HepG2 (cell line): ENCODE results near the gene WIPF3.

Experiments used
- CBX5 ChIP-seq: sonication (generic); formaldehyde crosslinking; IDR thresholded peaks from 2 replicates; pipeline ENCODE4 v1.4.0; 2020; ENCODE audit warnings: missing genetic modification reagents, borderline replicate concordance
- HDAC6 ChIP-seq: fragments of 200-600 bp; sonication (generic); IDR thresholded peaks from 2 replicates; pipeline ENCODE4 v1.7.0; 2017; ENCODE audit warnings: mild to moderate bottlenecking, antibody characterized with exemption, low read length, low read depth
- NBN ChIP-seq: fragments of 450-650 bp; conservative IDR thresholded peaks from 2 replicates; pipeline ENCODE4 v1.6.1; 2017
- SIN3A ChIP-seq: IDR thresholded peaks from 2 replicates; pipeline ENCODE4 v1.6.1; 2011; ENCODE audit warnings: low read depth, mild to moderate bottlenecking, control low read depth, low read length, borderline replicate concordance
- TAF1 ChIP-seq: sonication (generic); formaldehyde crosslinking; IDR thresholded peaks from 2 replicates; pipeline ENCODE4 v1.4.0; 2020; ENCODE audit warnings: missing genetic modification reagents
- ZNF326 ChIP-seq: sonication (generic); formaldehyde crosslinking; IDR thresholded peaks from 2 replicates; pipeline ENCODE4 v1.4.0; 2020; ENCODE audit warnings: missing genetic modification reagents, borderline replicate concordance
- ZNF775 ChIP-seq: sonication (generic); formaldehyde crosslinking; IDR thresholded peaks from 2 replicates; pipeline ENCODE4 v1.4.0; 2020; ENCODE audit warnings: missing genetic modification reagents, mild to moderate bottlenecking, moderate library complexity, borderline replicate concordance
- ZSCAN30 ChIP-seq: sonication (generic); formaldehyde crosslinking; IDR thresholded peaks from 2 replicates; pipeline ENCODE4 v1.5.0; 2020; ENCODE audit warnings: mild to moderate bottlenecking, missing genetic modification reagents
- TF ChIP-seq, protein P1 (sequence below): sonication (generic); formaldehyde crosslinking; IDR thresholded peaks from 2 replicates; pipeline ENCODE4 v1.4.0; 2020; ENCODE audit warnings: mild to moderate bottlenecking, low read depth, missing genetic modification reagents
- TF ChIP-seq, protein P2 (sequence below): conservative IDR thresholded peaks from 2 replicates; pipeline ENCODE4 v1.6.1; 2018; ENCODE audit warnings: missing genetic modification reagents
- TF ChIP-seq, protein P3 (sequence below): sonication (generic); formaldehyde crosslinking; IDR thresholded peaks from 2 replicates; pipeline ENCODE4 v1.5.0; 2020; ENCODE audit warnings: mild to moderate bottlenecking, missing genetic modification reagents, moderate library complexity

DNA sequence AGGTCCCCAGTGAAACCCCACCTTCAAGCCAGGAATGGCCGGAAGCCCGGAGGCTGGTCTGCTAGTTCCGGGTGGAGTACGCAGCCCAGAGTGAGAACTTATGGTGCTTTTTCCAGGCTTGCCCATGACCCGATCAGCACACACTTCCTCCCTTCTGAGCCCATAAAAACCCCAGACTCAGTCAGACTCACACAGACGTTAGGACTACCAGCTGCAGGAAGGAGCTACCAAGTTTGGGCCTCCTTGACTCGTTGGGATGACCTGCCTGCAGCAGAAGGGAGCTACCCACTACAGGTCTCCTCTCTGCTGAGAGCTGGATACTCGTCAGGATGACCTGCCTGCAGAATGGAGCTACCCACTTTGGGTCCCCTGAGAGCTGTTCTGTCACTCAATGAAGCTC is 144.2 kb downstream of the WIPF3 start:
- no peak for TF ChIP-seq SIN3A
- no peak for TF ChIP-seq NBN
- TF ChIP-seq CBX5 (CRISPR knock-in tag): no peak
- TF ChIP-seq ZNF326 (CRISPR knock-in tag): no peak
- TF ChIP-seq, protein P1, sequence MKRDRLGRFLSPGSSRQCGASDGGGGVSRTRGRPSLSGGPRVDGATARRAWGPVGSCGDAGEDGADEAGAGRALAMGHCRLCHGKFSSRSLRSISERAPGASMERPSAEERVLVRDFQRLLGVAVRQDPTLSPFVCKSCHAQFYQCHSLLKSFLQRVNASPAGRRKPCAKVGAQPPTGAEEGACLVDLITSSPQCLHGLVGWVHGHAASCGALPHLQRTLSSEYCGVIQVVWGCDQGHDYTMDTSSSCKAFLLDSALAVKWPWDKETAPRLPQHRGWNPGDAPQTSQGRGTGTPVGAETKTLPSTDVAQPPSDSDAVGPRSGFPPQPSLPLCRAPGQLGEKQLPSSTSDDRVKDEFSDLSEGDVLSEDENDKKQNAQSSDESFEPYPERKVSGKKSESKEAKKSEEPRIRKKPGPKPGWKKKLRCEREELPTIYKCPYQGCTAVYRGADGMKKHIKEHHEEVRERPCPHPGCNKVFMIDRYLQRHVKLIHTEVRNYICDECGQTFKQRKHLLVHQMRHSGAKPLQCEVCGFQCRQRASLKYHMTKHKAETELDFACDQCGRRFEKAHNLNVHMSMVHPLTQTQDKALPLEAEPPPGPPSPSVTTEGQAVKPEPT (CRISPR knock-in tag): no peak
- TF ChIP-seq, protein P2, sequence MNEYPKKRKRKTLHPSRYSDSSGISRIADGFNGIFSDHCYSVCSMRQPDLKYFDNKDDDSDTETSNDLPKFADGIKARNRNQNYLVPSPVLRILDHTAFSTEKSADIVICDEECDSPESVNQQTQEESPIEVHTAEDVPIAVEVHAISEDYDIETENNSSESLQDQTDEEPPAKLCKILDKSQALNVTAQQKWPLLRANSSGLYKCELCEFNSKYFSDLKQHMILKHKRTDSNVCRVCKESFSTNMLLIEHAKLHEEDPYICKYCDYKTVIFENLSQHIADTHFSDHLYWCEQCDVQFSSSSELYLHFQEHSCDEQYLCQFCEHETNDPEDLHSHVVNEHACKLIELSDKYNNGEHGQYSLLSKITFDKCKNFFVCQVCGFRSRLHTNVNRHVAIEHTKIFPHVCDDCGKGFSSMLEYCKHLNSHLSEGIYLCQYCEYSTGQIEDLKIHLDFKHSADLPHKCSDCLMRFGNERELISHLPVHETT (CRISPR knock-in tag): no peak
- no peak for TF ChIP-seq ZNF775
- TF ChIP-seq, protein P3, sequence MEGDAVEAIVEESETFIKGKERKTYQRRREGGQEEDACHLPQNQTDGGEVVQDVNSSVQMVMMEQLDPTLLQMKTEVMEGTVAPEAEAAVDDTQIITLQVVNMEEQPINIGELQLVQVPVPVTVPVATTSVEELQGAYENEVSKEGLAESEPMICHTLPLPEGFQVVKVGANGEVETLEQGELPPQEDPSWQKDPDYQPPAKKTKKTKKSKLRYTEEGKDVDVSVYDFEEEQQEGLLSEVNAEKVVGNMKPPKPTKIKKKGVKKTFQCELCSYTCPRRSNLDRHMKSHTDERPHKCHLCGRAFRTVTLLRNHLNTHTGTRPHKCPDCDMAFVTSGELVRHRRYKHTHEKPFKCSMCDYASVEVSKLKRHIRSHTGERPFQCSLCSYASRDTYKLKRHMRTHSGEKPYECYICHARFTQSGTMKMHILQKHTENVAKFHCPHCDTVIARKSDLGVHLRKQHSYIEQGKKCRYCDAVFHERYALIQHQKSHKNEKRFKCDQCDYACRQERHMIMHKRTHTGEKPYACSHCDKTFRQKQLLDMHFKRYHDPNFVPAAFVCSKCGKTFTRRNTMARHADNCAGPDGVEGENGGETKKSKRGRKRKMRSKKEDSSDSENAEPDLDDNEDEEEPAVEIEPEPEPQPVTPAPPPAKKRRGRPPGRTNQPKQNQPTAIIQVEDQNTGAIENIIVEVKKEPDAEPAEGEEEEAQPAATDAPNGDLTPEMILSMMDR (CRISPR knock-in tag): no peak
- TF ChIP-seq HDAC6: no peak
- no peak for TF ChIP-seq TAF1 (CRISPR knock-in tag)
- no peak for TF ChIP-seq ZSCAN30 (CRISPR knock-in tag)
